Retinal pigment epithelial cell (primary cell): ENCODE results near the gene PTPRK.

Experiments
- DNase-seq: peaks from one replicate; pipeline ENCODE4 v3.0.0-alpha.2; 2010; ENCODE audit warnings: low read depth
- H3K4me3 ChIP-seq: 2 replicates; pipeline ENCODE4 v1.5.1; 2011; ENCODE audit warnings: mild to moderate bottlenecking, low read length, control low read depth, moderate library complexity
- CTCF ChIP-seq: conservative IDR thresholded peaks from 2 replicates; pipeline ENCODE4 v1.5.1; 2011; ENCODE audit warnings: low read depth, low read length, control low read depth, inconsistent platforms

The PTPRK gene

DNA sequence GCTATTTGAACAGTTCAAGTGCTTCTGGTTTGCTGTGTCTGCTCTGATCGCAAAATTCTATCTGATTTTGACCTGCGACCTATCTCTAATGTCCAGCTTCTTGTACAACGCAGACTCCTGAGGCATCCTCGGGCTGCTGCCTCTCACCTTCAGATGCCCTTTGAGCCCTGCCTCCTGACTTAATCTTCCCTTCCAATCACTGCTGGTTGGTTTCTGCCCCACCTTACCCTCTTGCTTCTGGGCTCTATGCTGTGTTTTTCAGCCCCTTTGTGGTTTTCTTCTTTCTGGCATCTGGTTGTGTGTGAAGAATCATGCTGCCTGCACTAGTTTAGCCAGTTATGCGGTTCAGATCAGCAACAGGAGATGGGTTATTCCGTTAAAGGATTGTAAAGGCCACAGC lies 488.4 kb downstream of the PTPRK start:
- TF ChIP-seq CTCF: no peak
- H3K4me3 ChIP-seq: no peak overlapping the region
- no peak for DNase-seq

DNA sequence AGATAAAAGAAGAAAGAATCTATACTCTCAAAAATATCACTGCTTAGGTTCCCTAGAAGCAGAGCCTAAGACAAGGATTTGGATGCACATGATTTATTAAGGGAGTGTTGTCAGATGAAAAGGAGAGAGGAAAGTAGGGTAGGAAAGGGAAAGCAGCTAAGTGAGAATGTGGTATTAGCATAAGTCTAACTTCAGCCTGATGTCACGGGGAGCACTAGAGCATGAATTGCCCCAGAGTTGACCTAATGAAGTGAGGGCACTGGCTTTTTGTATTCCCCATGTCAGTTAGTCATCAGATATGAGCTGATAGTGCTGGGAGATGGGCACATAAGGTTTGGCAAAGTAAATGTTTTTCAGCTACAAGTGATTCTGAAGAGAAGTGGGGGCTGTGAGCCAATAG lies 490.6 kb downstream of the PTPRK start:
- DNase-seq: peak; percentile 1
- H3K4me3 ChIP-seq: no peak overlapping the region
- TF ChIP-seq CTCF: no peak

- TF ChIP-seq CTCF: no peak
- no peak for DNase-seq
- no peak overlapping the region for H3K4me3 ChIP-seq
Observed at GRCh38 chr6:128028183-128028582, 492.2 kb downstream of the PTPRK start.

GRCh38 chr6:128025478-128025877 lies 494.9 kb downstream of the PTPRK start:
- TF ChIP-seq CTCF: no peak
- no peak for DNase-seq
- no peak overlapping the region for H3K4me3 ChIP-seq

DNA sequence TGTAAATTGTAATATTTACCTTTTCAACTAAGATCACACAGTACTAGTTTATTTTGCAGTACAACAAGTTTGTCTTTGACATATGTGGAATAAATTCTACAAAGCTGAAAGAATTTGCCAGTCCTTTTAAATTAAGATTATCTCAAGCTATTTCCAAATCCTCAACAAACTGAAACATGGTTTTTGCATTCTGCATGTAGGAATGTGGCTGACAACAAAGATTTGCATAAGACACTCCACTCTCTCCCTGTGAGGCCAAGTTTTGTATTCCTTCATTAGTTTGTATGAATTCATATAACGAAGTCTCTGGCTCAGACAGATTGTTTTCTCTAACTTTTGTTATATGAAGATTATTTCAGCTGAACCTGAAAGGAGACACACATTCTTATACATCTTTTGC lies 495.4 kb downstream of the PTPRK start:
- no peak for DNase-seq
- H3K4me3 ChIP-seq: no peak overlapping the region
- TF ChIP-seq CTCF: no peak

GRCh38 chr6:128024046-128024445 lies 496.4 kb downstream of the PTPRK start:
- no peak overlapping the region for H3K4me3 ChIP-seq
- no peak for TF ChIP-seq CTCF
- DNase-seq: no peak

GRCh38 chr6:128018821-128019220 lies 501.6 kb downstream of the PTPRK start:
- no peak overlapping the region for H3K4me3 ChIP-seq
- no peak for DNase-seq
- TF ChIP-seq CTCF: no peak
